Dermis microvascular lymphatic vessel endothelial cell (primary cell): ENCODE data around the gene AJUBA. TPM values are rescaled to one million over a fixed set of nuclear protein-coding genes. Genes with fewer than 3 reads are reported as not detected.
A peak's percentile ranks its signal among the peaks of the same experiment; 100 is the strongest.
"Not testable (repeated sequence)": the region's sequence is repeated elsewhere in the genome, so short reads cannot be mapped to it uniquely, and the experiment has no call there.

Experiments
- DNase-seq, 2 donors: peaks; one replicate each; pipeline versions ENCODE4 v3.0.0 to v3.0.0-alpha.2; 2010; ENCODE audit warnings: low read depth in 2 of 2
- total RNA-seq: library from RNA; depleted of rRNA; stranded (reverse); fragments of >200 nt; gene quantifications from 2 replicates; pipeline ENCODE4 v1.2.1, GENCODE V29; 2014

Gene AJUBA
- total RNA-seq, 1 donor from 2014 or later: 35.7 TPM

DNA sequence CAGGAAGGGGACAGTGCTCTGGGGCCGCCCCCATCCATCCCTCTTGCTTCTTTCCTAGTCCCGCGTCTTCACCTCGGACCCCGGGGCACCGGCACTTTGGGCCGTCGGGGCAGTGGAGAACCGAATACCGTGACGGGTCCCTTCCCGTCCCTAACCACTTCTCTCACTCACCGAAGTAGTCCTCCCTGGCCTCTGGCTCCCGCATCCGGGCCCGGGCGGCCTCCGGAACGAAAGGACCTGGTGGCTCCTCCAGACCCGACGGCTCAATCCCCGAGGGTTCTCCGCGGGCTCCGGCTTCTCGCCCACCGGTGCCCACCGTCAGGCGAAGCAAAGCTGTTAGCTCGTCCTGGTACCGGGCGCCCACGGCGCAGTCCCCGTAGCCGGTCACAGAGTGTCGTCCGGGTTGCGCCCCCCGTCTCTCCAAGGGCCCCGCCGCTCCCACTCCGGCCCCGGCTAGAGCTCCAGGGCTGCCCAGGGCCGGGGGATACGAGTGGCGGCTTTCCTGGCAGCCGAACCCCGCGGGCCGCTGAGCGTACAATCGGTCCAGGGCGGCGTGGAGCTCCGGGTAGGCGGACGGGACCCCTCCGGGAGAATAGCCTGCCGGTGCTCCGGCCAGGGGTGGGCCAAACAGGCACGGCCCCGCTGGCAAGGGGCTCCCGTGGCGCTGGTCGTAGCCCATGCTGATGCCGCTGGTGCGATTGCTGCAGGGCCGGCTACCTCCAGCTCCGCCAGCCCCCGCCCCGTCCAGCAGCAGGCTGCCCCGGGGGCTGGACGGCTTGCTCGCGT is 1.1 kb downstream of the AJUBA start:
- DNase-seq: peak in 1 of 2 donors; percentile 46

DNA sequence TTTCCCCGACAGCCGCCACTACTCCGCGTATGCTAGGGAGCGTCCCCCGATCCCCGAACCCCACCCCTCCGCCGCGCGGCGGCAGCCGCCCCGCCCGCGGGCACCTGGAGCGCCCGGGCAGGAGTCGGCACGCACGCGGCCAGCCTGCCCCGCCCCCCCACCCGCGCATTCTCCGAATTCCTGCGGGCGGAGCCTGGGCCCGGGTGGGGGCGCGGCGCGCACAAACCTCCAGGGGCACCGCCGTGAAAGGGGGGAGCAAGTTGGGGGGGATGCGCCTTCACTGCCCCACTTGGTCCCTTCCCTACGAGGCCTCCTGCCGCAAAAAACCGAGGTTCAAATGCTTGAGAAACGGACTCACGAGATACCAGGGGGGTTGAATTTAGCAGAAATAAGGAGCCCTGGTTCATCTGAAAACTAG is 1.7 kb downstream of the AJUBA start:
- peak in 1 of 2 donors; percentile 45 for DNase-seq

DNA sequence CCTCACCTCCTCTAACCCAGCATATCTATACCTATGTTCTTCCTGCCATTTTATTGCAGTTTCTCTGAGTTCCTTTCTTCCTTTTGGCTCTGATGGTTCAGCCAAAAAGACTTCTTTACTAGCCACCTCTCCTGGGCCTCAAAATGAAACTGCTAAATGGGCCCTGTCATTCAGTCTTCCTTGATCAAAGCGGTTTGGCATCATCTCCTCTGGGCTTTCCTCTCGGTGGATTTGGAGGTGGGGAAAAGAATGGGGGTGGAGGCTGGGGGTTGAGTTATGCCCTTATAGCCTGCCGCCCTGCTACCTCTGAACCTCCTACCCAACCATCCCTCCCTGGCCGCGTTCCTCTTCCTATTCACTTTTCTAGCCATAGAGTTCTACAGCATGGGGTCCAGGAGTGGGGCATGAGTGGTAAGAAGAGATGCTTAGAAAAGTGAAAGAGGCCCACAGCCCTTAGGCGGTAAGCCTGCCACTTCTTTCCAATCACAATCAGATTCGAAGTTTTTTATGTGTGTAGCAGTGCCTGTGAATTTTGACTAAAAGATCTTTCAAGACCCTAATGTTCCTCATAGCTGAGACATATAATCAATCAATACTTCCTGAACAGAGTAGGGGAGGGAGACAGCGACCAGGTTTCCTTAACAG is 2.5 kb downstream of the AJUBA start:
- DNase-seq: no peak

DNA sequence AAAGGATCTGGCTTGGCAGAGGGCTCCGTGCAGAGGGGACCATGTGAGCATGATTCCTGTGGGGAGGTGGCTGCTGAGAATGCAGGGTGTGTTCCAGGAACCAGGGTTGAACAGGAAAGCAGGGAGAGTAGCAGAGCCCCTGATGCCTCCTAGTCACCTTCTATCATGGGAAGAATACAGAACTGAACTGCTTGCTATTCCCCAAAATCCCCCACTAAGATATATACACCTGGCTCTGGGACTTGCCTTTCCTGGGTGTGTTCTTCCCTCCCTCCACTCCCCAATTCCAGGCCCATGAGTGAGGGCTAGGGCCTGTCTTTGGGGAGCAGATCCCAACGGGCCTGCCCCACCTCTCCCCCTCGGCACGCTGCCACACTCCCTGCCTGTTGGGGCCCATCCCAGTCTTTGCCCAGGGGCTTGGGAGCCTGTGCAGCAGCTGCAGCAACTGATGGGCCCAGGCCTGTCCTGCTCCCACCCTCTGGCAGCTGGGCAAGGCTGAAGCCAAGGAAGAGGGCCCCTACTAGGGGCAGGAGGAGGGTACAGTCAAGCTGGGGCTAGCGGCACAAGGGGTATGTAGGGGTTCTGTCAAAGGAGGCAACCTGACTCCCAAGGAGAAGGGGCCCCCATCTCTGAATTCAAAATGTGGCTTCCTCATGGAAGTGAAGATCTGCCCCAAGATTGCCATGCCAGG is 3.2 kb downstream of the AJUBA start:
- no peak for DNase-seq

DNA sequence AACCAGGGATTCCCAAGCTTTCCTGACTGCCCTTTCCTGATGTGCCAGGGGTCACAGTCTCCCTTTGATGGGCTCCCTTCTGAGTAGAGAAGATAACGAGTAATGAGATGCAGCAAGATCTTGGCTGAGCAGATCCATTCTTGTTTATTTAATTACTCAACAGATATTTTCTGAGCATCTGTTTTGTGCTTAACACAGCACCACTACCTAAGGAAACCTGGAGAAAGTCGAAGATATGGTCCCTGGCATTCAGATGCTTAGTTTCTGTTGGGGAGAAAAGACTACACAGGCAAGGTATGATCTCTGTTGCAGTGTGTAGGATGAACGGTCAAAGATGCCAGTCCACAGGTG is 3.9 kb downstream of the AJUBA start:
- no peak for DNase-seq

DNA sequence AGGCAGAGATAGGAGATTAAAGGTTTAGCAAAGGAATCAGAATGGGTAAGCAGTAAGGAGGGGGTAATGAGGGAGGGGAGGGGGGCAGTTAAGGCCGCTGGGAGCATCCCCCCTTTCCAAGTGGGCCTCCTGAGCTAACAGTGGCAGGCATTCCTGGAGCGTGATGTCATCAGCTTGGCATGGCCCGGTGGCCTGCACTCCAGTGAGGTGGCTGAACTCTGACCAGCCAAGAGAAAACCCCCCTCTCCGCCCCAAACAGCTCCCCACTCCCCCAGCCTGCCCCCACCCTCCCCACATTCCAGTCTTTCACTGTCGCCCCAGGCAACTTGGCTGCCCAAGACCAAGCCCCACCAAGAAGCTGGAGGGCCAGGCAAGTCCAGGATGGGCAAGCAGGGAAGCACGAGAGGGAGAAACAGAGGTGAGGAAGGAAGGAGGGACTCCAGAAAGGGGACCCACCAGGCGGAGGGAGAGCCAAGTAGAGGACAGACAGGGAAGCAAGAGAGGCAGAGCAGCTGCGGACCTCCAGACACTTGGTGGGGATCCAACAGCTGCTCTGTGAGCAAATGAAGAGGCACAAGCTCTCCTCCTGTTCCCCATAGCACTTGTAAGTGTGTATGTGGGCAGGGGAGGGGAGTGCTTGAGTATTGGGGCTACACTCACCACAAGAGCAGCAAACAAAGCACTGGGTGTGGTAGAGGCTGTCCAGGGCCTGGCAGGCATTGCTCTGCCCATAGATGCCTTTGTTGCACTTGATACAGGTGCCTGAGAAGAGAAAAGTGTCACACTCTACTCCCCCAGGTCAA is 4.5 kb downstream of the AJUBA start:
- peak in 1 of 2 donors; percentile 67 for DNase-seq

DNA sequence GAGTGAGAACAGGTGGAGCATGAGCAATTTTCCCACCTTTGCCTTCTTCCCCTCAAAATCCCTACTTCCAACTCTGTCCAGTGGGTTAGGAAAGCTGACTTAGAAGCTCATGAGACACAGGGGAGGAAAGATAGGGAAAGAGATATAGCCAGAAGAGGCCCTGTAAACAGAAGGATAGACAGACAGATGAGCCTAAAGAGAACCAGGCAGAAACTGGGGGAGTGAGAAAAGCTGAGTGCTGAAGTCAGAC is 5.0 kb downstream of the AJUBA start:
- DNase-seq: no peak

DNA sequence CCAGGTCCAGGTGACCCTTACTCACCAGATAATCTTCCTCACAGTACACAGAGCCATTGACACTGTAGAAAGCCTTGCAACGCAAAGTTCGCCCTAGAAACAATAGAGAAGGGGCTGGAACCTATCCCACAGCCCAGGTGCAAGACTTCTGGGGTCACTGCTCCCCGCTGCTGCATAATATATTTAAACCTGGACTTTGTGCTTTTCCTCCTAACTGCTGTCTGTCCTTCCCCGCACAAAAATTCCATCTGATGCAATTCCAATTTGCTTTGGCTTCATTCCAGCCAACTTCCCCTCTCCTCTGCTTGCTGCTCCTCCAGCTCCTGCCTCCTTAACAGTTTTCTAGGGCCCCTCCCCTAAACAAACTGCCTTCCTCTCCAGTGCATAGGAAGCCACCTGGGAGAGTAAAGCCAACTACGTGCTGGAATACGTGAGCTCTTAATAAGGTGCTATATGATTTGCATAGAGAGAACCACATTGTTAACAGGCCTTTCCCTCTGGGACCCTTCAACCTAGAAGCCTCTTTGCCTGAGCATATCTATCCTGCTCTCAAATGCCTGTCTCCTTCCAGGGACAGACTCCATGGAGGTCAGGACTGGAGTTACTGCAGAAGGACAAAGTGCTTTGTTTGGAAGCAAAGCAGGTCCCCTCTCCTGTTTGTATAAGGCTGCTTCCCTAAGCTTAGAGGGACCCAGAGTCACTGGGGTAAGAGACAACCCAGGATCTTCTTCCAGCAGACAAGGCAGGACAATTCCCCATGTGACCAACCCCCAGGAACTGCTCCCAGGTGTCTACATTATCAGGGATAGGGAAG is 5.5 kb downstream of the AJUBA start:
- peak in 1 of 2 donors; percentile 72 for DNase-seq

DNA sequence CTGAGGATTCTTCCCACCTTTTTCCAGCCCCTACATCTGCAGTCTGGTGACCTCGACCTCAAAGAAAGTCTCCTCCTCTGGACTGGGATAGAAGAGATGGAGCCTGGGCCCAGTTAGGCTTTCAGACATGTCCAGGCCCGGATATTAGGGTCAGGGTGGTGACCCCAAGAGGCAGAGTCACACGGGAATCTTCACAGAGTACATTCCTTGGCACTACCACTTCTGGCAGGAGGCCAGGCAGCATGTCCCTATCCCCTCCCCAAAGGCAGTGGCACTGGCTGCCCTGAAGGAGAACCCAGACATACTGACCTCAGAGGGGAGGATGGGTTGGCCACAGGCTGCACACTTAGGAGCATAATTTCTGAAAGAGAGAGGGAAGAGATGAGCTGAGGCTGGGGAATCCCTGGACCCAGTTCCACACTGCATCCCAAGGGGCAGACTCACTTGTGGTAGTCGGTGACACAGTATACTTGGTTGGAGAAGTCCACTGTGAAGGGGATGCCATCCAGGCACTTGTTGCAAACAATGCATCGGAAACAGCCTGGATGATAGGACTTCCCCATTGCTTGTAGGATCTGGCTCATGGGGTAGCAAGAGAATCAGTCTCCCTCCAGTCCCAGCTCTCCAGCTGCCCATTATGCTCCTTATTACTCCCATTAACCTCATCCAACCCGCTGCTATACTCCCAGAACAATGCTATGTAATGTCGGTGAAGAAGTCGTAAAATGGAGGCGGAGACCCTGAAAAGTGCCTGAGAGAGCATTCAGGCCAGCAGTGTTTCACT is 7.6 kb downstream of the AJUBA start:
- DNase-seq: peak in 1 of 2 donors; percentile 14

DNA sequence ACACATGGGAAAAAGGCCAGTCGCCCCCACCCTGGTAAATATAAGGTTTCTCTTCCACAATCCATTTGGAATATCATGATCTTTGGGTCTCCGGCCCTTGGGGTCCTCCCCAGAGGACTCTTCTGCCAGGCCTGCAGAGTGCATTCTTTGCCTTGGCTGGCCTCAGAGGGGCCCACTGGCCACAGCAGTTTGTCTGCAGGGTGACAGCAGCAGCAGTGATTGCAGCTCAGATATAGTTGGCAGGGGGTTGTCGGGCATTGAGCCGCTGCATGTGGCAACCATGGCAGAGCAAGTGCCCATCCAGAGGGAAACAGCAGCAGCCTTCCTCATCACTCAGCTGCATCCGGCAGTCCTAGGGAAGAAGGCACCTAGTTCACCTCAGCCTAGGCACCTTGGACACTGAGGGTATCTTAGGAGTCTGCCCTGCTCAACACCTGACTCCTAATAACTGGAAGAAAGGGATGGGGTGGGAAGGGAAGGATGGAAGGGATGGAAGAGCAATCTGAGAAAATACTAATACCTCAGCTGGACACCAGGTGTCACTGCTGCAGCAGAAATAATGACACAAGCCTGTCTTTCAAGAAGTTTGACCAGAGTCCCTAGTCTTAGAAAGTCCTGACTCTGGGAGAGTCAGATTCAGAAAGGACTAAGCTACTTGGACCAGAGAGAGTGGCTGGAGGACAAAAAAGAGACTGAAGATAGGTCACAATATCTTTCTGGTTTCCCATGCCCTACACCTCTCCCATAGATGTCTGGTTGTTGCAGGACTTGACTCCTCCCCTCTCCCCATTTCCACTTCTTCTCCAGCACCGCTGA is 8.9 kb downstream of the AJUBA start:
- DNase-seq: peak in 1 of 2 donors; percentile 71

DNA sequence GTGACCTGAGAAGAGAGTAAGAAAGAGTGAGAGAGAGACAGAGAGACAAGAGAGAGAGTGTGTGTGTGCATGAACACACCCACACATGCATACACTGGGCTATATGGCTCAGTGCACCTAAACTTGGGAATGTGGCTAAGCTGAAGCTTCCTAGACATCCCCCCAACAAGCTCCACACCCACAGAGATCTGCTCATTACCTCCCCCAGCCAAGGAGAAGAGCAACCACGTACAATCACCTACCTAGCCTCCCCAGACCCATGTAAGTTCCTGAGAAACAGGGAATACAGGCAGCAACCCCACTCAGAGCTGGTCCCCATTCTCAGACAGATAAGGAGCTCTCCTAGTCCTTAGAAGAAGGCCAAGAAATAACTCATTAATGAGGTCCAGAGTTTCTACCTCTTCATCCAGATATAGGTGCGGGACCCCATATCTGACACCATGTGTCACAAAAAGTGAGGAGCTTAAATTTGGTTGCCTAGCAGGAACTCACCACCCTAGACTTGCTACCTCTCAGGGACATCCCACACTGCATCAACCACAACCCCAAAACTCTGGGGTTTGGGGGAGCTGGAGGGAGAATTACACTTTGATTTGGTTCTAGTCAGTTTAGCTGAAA is 9.9 kb downstream of the AJUBA start:
- DNase-seq: no peak

DNA sequence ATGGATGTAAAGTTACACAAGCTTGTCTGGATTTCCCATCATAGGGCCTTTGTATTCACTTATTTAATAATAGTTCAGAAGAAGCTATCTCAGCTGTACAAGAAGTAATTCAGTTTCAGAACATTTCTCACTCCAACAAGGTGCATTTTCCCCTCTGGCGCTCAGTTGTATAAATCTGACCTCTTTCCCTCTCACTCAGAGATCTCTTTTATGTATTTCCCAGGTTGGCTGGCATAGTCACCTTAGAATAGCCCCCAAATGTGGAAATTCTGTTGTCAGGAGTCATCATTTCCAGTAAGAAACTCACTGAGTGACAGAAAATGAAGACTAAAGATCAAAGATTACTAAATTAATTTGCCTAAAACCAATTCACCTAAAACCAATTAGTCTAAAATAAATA is 11.2 kb downstream of the AJUBA start:
- DNase-seq: no peak

DNA sequence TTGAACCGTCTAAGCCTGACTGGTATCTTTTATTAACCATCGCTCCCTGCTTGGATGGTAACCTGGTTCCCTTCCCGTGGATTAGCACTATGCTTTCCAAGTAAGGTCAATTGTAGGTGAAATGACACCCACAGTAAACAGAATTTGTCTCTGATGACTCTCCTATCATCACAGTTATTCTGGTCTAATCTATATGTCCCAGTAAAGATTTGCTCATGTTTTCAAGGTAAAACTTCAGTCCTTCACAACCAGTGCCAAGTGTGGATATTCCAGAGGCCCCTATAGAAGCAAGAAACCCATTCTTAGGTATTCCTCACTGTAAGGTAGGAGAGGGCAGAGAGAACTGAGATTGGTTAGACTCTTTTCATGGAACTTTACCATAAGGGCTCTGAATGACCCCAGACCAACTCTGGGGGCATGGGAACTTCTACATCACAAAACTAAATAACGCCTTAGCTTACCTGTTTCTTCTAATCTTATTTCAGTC is 15.5 kb downstream of the AJUBA start:
- no peak for DNase-seq

DNA sequence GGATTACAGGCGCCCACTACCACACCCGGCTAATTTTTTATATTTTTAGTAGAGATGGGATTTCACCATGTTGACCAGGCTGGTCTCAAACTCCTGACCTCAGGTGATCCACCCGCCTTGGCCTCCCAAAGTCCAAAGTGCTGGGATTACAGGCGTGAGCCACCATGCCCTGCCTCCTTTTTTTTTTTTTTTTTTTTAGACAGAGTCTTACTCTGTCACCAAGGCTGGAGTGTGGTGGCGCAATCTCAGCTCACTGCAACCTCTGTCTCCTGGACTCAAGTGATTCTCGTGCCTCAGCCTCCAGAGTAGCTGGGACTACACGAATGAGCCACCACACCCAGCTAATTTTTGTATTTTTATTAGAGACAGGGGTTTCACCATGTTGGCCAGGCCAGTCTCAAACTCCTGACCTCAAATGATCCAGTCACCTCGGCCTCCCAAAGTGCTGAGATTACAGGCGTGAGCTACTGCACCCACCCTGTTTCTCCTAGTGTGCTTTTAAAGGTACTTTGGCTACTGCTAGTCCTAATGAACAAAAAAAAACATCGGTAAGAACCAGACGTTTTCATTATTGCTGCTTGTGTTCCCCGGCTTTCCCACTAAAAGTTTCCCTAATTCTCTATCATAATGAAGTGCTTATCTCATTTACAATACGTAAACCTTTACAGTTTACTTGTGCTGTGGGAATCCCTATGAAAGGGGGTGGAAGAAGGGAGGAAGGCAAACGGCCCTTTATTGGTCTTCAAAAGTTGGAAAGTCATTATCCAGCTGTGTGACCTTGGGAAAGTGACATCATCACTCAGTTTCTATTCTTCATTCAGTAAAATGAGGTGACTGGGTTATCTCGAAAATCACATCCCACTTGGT is 16.2 kb downstream of the AJUBA start:
- not testable (repeated sequence) for DNase-seq

DNA sequence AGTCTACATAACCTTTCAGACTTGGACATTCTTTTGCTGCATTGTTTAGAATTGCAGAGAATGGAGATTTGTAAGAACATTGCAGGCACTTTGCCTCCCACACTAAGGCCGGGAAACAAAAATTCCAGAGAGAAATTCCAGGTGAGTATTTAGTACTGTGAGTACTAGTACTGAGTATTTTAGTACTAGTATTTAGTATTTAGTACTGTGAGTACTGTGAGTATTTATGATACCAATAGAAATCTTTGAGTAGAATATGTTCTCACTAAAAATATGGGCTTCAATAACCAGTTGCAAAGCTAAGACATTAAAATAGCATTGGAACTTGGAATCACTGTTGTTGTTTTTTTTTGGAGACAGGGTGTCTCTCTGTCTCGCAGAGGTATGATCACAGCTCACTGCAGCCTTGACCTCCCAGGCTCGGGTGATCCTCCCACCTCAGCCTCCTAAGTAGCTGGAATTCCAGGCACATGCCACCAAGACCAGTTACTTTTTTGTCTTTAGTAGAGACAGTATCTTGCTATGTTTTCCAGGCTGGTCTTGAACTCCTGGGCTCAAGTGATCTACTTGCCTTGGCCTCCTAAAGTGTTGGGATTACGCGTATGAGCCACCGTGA is 20.2 kb downstream of the AJUBA start:
- no peak for DNase-seq

DNA sequence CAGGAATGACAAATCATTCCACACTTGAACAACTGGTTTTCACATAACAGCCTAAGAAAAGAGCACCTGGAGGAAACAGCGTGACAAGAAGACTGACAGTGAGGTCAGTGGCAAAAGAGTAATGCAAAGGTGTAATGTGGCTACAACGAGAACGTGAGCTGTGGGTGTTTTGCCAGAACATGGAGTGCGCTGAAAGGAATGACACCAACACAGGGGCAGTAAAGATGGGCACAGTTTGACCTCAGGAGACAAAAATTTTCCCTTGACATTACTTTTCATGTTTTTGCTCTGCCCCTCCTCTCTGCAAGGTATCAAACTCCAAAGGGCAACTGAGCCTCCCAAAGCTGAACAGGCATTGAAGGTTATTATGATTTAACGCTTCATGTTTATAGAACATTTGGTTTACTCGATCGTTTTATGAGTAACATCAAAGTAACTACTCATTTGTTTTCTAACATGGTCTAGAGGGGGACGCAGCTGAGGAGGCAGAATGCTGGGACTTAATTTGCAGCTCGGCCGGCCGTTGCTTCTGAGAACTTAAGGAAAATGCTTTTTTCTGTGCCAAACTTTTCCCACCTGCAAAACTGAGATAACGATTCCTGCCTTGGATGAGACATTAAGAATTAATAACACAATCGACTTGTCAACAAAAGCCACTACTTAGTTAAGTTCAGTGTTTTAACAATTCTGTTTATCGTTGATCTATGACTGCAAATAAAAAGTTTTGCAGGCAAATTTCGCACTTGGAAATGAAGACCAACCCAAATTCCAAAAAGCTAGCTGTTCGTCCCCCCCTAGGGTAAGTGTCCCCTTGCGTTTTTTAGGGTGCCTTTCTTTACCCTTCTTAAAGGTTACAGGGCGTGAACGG is 26.4 kb downstream of the AJUBA start:
- DNase-seq: peak in 1 of 2 donors; percentile 15

DNA sequence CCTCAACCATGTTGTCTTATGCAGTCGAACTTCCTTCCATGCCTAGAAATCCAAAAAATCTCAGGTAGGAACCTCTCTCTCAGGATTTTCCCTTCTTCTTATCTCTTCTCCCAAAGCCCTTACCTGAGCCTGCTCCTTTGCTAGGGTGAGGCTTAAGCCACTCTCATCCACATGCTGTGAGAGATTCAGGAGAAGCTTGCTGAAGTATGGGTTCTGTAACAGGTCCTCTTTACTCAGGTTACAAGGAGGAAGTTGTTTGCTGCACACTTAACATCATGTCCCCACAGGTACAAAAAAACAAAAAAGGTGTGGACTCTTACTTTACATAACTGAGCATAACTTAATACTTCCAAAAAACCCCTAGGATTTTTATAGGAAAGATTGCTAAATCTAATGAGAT is 29.9 kb downstream of the AJUBA start:
- DNase-seq: no peak
